Uterus (tissue), 2 donors: Measurements from ENCODE around the gene PLCB3.

Experiments used
- POLR2A ChIP-seq, 2 donors: fragments of 450-650 bp; IDR thresholded peaks; one replicate each; pipeline ENCODE4 v1.6.1; 2016; ENCODE audit warnings: antibody characterized with exemption in 2 of 2, mild to moderate bottlenecking in 1 of 2, moderate library complexity in 1 of 2
- TF ChIP-seq, protein P1 (sequence below), 4 experiments: fragments of 200-600 bp in 2 of 4; fragments of 450-650 bp in 2 of 4; sonication (generic) in 2 of 4; IDR thresholded peaks; one replicate each; pipeline ENCODE4 v1.5.1; 2016 to 2019; ENCODE audit warnings: antibody characterized with exemption in 4 of 4, mild to moderate bottlenecking in 2 of 4, moderate library complexity in 1 of 4

DNA sequence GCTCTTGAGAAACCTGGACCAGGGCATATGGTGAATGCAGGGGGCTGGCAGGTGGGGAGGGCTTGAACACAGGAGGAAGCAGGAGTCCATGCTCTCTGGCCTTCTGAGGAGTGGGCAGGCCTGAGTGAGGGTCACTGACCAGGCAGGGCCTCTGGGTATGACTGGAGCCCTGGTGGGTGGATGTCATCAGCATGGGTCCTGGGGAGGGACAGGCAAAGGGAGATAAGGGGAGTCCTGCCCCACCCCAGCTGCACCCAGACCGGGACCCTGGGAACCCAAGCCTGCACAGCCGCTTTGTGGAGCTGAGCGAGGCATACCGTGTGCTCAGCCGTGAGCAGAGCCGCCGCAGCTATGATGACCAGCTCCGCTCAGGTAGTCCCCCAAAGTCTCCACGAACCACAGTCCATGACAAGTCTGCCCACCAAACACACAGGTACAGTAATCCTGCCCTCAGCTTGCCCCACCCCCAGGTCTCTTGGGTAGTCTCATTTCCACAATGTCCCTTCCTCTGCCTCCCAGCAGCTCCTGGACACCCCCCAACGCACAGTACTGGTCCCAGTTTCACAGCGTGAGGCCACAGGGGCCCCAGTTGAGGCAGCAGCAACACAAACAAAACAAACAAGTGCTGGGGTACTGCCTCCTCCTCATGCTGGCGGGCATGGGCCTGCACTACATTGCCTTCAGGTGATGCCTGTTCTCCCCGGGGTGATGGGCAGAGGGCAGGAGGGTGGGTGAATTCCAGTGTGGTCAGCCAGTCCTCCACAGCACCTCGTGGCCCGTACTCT is 19.0 kb upstream of the PLCB3 start:
- TF ChIP-seq, protein P1, sequence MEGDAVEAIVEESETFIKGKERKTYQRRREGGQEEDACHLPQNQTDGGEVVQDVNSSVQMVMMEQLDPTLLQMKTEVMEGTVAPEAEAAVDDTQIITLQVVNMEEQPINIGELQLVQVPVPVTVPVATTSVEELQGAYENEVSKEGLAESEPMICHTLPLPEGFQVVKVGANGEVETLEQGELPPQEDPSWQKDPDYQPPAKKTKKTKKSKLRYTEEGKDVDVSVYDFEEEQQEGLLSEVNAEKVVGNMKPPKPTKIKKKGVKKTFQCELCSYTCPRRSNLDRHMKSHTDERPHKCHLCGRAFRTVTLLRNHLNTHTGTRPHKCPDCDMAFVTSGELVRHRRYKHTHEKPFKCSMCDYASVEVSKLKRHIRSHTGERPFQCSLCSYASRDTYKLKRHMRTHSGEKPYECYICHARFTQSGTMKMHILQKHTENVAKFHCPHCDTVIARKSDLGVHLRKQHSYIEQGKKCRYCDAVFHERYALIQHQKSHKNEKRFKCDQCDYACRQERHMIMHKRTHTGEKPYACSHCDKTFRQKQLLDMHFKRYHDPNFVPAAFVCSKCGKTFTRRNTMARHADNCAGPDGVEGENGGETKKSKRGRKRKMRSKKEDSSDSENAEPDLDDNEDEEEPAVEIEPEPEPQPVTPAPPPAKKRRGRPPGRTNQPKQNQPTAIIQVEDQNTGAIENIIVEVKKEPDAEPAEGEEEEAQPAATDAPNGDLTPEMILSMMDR (IDR thresholded peaks at IDR 0.05) = no peak
- no peak for TF ChIP-seq POLR2A (IDR thresholded peaks at IDR 0.05)
